ENCODE measurements around the gene TSPAN3. TPM values are rescaled to one million over a fixed set of nuclear protein-coding genes. Genes with fewer than 3 reads are reported as not detected.

Gene TSPAN3
- total RNA-seq, 1 donor from 2014 or later: 202 TPM

GRCh38 chr15:77052556-77052955, 18.4 kb downstream of the TSPAN3 start:
- DNase-seq: no peak

DNA sequence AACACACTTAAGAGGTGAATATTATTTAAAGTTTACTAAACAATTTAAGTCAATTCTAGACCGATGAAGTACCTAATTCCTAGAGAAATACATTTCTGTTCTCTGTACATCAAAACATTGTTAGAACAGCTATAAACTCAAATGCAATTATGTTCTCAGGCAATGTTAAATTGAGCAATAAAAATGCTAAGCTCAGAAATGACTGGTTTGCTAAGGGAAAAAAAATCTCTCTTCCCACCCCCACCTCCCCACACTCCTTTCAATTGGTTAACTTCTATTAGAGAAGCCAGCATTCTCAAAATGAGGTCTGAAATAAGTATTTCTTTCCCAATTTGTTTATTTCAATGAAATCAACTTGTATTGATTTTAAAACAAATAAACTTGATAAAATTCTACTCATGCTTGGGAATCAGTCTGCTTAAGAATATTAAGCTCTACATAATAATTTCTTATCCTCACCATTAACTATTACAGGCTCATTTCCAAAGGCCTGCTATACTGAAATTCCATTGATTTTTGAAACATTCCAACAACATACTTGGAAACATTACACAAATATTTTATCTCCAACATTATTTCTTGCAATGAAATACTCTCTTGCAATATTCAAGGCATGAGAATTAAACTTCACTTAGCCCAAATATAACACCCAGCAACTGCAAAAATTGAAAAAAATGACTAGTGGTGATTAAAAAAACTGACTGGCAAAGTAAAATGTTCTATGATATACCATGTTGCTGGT, 22.6 kb downstream of the TSPAN3 start:
- no peak for DNase-seq

- DNase-seq: no peak
These were observed 24.1 kb downstream of the TSPAN3 start for GRCh38 chr15:77046704-77047412.

DNA sequence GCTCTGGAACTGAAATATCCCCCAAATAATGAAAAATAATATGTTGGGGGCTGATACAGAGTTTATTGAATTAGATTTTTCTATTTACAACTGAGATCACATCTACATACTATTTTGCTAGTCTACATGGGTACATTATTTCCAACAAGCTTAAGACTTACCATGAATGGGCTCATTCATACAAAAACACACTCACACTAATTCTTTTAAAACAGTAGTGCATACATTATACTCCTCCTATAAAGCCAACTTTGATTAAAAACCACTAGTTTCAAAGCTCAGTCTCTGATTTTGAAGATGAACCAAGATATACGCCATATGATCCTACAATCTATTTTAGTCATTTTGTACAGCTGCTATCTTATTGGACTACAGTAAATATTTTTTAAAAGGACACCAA, 24.9 kb downstream of the TSPAN3 start:
- DNase-seq: no peak

GRCh38 chr15:77044228-77045042, 26.5 kb downstream of the TSPAN3 start:
- DNase-seq: no peak

DNA sequence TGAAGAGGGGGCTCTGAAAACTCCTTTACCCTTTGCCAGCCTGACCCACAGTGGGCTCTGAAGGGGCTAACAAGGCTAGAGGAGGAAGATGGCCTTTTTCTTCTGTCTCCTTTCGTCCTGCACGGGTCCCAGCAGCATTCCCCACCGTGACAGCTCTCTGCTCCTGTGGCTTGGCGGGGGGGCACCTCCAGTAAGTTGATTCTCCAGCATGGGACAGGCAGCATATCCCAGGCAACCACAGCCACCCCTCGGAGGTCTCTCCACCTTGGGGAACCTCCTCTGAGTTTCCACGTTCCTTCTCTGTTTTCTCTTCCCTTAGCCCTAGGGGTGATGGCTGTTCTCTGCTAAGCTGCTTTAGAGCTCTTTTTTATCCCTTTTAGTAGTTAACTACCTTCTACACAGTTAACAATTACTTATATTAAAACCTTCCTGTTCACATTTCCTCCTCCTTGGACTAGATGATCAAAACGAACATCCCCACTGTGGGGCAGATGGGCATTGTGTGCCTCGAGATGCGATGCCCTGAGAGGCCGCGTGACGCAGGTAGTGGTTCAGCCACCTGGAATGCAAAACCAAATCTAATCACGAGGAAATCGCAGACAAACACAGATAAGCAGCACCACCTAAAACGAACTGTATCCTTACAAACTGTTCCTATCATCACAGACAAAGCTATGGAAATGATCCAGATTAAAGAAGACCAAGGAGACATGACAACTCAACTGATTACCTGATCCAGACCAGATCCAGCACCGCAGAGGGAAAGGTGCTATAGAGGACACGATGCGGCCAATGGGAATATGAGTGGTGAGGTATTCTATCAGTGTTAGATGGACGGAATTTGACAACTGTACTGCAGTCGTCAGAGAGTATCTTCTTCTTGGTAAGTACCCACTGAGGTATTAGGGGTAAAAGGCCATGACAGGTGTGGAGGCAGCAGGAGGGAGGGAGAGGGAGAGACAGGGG, 27.7 kb downstream of the TSPAN3 start:
- no peak for DNase-seq

DNA sequence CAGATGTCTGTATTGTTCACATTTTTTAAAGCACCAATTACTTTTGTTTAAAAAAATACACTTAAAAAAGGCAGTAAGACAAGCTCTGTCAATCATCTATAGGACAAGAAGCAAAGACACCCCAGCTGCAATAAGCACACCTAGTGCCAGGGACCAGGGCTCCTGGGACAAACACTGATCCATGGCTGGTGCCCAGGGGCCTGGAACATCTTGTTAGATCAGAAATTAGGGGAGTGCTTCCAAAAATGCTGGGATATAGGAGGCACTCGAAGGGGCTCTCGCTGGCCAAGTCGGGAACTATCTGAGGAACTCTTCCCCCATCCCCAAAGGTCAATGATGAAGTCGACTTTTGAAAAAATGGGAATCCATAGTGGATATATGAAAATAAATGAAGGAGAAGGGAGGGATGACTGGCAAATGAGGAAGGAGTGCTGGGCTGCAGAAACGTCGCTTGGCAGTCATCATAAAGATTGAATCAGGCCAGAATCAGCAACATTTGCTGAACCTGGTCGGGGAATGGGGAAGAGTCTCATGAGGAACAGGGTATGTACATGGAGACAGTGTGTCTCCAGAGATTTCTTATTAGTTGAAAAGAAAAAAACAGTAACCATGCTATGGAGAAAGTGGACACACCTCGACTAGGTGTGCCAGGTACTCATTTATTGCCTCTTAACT, 28.5 kb downstream of the TSPAN3 start:
- no peak for DNase-seq

- no peak for DNase-seq
These were observed 30.2 kb downstream of the TSPAN3 start for GRCh38 chr15:77040673-77041072.

DNA sequence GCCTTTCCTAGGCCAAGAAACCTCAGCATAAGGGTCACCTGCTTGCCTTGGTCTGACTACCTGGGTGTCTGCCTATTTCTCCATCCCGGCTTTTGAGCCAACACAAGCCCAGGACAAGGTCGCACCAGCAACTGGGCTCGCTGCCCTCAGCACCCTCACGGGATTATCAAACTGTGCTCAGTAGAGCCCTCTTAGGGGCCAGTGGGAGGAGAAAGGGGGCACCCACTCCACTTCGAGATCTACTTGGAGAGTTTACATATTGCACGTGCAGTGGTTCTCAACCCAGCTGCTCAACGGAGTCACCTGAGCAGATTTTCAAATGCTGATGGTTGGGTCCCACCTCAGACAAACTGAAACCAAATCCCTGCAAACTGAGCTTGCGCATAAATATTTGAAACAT, 31.1 kb downstream of the TSPAN3 start:
- no peak for DNase-seq

GRCh38 chr15:77039217-77039533, 31.7 kb downstream of the TSPAN3 start:
- DNase-seq: no peak

DNA sequence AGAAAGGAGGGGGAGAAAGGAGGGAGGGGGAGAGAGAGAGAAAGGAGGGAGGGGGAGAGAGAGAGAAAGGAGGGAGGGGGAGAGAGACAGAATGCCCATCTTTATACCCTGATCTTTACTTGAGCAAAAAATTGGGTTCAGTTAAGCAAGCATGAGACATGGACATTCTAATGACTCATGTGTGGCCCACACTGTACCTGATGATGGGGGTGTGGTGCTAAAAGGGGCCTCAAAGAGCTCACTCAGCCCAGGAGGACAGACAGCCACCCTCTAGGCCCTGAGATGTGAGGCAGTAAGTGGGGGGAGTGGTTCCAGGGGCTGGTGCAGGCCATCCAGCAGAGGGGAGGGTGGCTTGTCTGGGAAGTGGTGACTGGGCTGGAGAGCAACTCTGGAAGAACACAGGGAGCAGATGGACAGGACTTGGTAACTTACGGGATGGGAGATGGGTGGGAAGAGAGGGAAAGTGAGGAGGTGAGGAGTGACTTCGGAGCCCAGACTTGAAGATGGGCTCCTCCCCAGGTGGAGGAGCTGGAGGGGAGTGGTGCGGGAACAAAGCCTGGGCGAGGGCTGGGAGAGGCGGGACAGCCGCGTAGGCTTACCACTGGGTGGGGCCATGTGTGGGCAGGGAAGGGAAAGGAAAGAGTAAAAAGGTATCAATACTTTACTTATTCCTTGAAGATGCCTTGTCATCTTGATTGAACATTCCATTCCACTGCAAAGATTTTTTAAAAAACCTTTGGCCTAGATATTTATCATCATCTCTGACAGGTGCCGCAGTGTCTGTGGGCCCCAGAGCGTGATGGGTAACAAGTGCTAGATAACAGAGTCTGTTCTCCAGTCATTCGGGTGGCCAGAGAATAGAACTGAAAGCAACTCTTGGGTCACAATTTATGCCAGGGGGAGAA, 32.3 kb downstream of the TSPAN3 start:
- no peak for DNase-seq

- no peak for DNase-seq
These were observed 33.3 kb downstream of the TSPAN3 start for GRCh38 chr15:77037388-77038209.

DNA sequence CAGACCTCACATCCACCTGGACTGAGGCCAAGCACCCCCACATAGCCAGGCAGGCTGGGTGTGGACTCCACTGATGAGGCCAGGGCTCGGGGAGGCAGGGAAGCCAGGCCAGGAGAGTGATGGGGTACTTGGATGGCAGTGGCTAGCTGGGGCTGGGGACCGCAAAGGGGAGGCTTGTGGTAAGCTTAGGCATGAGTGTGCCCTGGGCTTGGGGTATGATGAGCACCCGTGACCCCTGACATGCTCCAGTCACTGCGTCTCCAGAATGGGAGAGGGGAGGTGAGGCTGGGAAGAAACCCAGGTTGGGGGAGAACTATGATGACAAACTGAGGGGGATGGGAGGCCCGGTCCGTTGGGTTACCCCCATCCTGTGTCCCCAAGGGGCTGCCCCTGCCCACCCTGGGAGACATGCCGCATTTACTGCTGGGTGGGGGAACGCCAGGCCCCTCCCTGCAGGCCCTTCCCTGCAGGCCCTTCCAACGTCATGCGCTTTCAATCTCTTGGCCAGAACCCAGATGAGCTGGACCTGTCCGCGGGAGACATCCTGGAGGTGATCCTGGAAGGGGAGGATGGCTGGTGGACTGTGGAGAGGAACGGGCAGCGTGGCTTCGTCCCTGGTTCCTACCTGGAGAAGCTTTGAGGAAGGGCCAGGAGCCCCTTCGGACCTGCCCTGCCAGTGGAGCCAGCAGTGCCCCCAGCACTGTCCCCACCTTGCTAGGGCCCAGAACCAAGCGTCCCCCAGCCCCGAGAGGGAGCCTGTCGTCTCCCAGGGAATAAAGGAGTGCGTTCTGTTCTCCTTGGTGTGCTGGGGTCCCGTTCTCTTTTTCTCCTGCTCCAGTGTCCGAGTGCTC, 34.1 kb downstream of the TSPAN3 start:
- DNase-seq: no peak

DNA sequence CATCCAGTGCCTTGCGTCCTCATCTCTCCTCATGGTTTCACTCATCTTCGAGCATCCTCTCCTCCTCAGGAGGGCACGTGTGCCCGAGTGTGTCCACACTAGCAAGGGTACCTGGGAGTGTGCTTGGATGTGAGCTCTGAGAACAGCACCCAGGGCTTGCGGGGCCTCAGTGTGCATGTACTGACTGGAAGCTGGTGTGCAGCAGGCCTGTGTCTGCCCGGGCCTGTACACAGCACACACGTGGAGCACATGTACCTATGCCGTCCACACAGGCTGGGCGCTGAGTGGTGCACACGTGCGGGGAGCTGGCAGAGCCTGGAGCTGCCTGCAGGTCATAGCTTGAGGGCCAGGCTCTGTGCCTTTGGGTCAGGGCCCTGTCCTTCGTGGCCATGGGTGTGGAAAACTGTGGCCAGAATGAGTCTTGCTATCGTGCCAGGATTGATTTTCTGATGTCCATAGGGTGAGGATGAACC, 34.9 kb downstream of the TSPAN3 start:
- DNase-seq: no peak

DNA sequence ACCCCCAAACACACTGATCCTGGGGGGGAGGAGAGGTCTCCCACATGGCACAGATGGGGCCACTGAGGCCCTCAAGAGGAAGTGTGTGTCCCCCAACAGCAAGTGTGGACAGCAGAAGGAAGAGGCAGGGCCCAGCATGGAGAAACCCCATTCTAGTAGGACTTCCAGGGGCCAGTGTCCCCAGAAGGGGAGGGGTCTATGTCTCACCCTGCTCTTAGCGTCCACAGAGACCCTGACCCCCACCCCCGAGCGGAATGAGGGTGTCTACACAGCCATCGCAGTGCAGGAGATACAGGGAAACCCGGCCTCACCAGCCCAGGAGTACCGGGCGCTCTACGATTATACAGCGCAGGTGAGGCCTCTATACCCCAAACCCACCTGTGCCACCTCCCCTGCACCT, 35.3 kb downstream of the TSPAN3 start:
- DNase-seq: no peak

- no peak for DNase-seq
These were observed 36.0 kb downstream of the TSPAN3 start for GRCh38 chr15:77034695-77035489.
